CD4-positive, alpha-beta T cell treated with Interleukin-2 at 100 ng/mL for 4 hours (primary cell): ENCODE results near the gene CRYBA2.

Experiments used
- DNase-seq: peaks from one replicate; pipeline ENCODE4 v3.0.0-alpha.2; 2020; ENCODE audit warnings: low spot score

The CRYBA2 gene

GRCh38 chr2:219023045-219023605, 29.9 kb upstream of the CRYBA2 start:
- DNase-seq, result no peak

GRCh38 chr2:219022616-219023015, 29.4 kb upstream of the CRYBA2 start:
- no peak for DNase-seq

- no peak for DNase-seq
Observed at GRCh38 chr2:219022041-219022440, 28.8 kb upstream of the CRYBA2 start.

- no peak for DNase-seq
Observed at GRCh38 chr2:219021591-219021990, 28.4 kb upstream of the CRYBA2 start.

- DNase-seq, result no peak
Observed at GRCh38 chr2:219020604-219021365, 27.6 kb upstream of the CRYBA2 start.

GRCh38 chr2:219019436-219019835, 26.2 kb upstream of the CRYBA2 start:
- DNase-seq, result no peak

- DNase-seq, result no peak
Observed at GRCh38 chr2:219018726-219019125, 25.5 kb upstream of the CRYBA2 start.

- DNase-seq, result no peak
Observed at GRCh38 chr2:219018286-219018685, 25.1 kb upstream of the CRYBA2 start.

GRCh38 chr2:219017201-219017931, 24.1 kb upstream of the CRYBA2 start:
- DNase-seq, result no peak

GRCh38 chr2:219016721-219017120, 23.5 kb upstream of the CRYBA2 start:
- no peak for DNase-seq

- no peak for DNase-seq
Observed at GRCh38 chr2:219010873-219011272, 17.7 kb upstream of the CRYBA2 start.

GRCh38 chr2:219010162-219010756, 17.0 kb upstream of the CRYBA2 start:
- peak; percentile 4 for DNase-seq

GRCh38 chr2:219009294-219009693, 16.1 kb upstream of the CRYBA2 start:
- DNase-seq, result no peak

GRCh38 chr2:219003979-219004378, 10.8 kb upstream of the CRYBA2 start:
- no peak for DNase-seq

- DNase-seq, result no peak
Observed at GRCh38 chr2:219003267-219003634, 10.0 kb upstream of the CRYBA2 start.

GRCh38 chr2:219002395-219003266, 9.4 kb upstream of the CRYBA2 start:
- peak; percentile 20 for DNase-seq

- DNase-seq, result peak; percentile 19
Observed at GRCh38 chr2:219001577-219002394, 8.6 kb upstream of the CRYBA2 start.

- no peak for DNase-seq
Observed at GRCh38 chr2:219001100-219001576, 7.9 kb upstream of the CRYBA2 start.

GRCh38 chr2:219000569-219000960, 7.3 kb upstream of the CRYBA2 start:
- DNase-seq, result no peak

- no peak for DNase-seq
Observed at GRCh38 chr2:218999881-219000568, 6.8 kb upstream of the CRYBA2 start.
